Right ventricle myocardium inferior (tissue), 1 donor: ENCODE results near the gene GNB3. TPM values are rescaled to one million over a fixed set of nuclear protein-coding genes. Genes with fewer than 3 reads are reported as not detected.
"Not testable (repeated sequence)": the region's sequence is repeated elsewhere in the genome, so short reads cannot be mapped to it uniquely, and the experiment has no call there.

Experiments
- ATAC-seq: fragments of 200-7000 bp; cut with Tn5 transposase; one replicate; pipeline ENCODE4 v1.9.1; 2020; ENCODE audit warnings: mild to moderate bottlenecking, moderate library complexity
- DNase-seq: peaks from one replicate; pipeline ENCODE4 v3.0.0; 2021; ENCODE audit errors: missing footprints
- intact Hi-C: fragments of 100-400 bp; cut with DNase I; formaldehyde crosslinking; loops from one replicate; pipeline ENCODE4 v1.11.0; 2022
- total RNA-seq: library from RNA; stranded (reverse); fragmentation: NEBNext Ultra II Directional; extraction: Animal tissue kit (Norgen Biotek cat#: 25700); gene quantifications from one replicate; pipeline ENCODE4 v1.2.1, GENCODE V29; 2021
- donor health status: DM: no; HTN: yes; CAD: no; lungs with severe emphysema.

GNB3 gene
- total RNA-seq, 1 donor from 2014 or later: 4.0 TPM

GRCh38 chr12:6889775-6890573 lies 49.2 kb downstream of the GNB3 start:
- not testable (repeated sequence) for ATAC-seq, DNase-seq
- intact Hi-C loops: loop anchor here (2.0 kb wide), 1 partner anchor 17 kb away; the partner anchor contains the start of gene SPSB2

- ATAC-seq (peak; percentile 97), DNase-seq (peak; percentile 99)
- intact Hi-C loops: loop anchor here (2.0 kb wide), 1 partner anchor 18 kb away; the partner anchor contains the start of gene SPSB2
Measured at GRCh38 chr12:6890789-6891645, 50.3 kb downstream of the GNB3 start.

- peak; percentile 2 for ATAC-seq
- intact Hi-C loops: loop anchor here (2.0 kb wide), 1 partner anchor 19 kb away; the partner anchor contains the start of gene SPSB2
- no peak for DNase-seq
Measured at GRCh38 chr12:6891646-6892001, 50.9 kb downstream of the GNB3 start.

- DNase-seq, ATAC-seq, intact Hi-C loops: not testable (repeated sequence)
Measured at GRCh38 chr12:6892683-6893082, 52.0 kb downstream of the GNB3 start.

GRCh38 chr12:6894321-6894720 lies 53.6 kb downstream of the GNB3 start:
- ATAC-seq: no peak

More at GRCh38 chr12:6894321-6894720, 53.6 kb downstream of the GNB3 start:
- intact Hi-C loops: no loop called here
- DNase-seq: no peak

Other genes with a start within 250 kb of the GNB3 start
- 165 TPM for gene CHD4, start 233.5 kb upstream of the GNB3 start, total RNA-seq
- gene LPAR5, start 205.0 kb upstream of the GNB3 start, total RNA-seq: 7.5 TPM
- 1.2 TPM for gene ACRBP, start 193.5 kb upstream of the GNB3 start, total RNA-seq
- gene ING4, start 177.8 kb upstream of the GNB3 start, total RNA-seq: 21.1 TPM
- 26.0 TPM for gene ZNF384, start 151.6 kb upstream of the GNB3 start, total RNA-seq
- 0.27 TPM for gene PIANP, start 140.1 kb upstream of the GNB3 start, total RNA-seq
- 83.1 TPM for gene COPS7A, start 116.9 kb upstream of the GNB3 start, total RNA-seq
- 156 TPM for gene MLF2, start 87.8 kb upstream of the GNB3 start, total RNA-seq
- 152 TPM for gene PTMS, start 74.6 kb upstream of the GNB3 start, total RNA-seq
- gene LAG3, start 68.4 kb upstream of the GNB3 start, total RNA-seq: 0.24 TPM
- 13.4 TPM for gene CD4, start 51.4 kb upstream of the GNB3 start, total RNA-seq
- 7.8 TPM for gene GPR162, start 19.1 kb upstream of the GNB3 start, total RNA-seq
- 10.3 TPM for gene P3H3, start 12.5 kb upstream of the GNB3 start, total RNA-seq
- gene CDCA3, start 10.4 kb downstream of the GNB3 start, total RNA-seq: 1.2 TPM
- 62.0 TPM for gene USP5, start 11.2 kb downstream of the GNB3 start, total RNA-seq
- gene TPI1, start 26.6 kb downstream of the GNB3 start, total RNA-seq: 832 TPM
- 3.0 TPM for gene SPSB2, start 32.4 kb downstream of the GNB3 start, total RNA-seq
- 9.4 TPM for gene LRRC23, start 63.9 kb downstream of the GNB3 start, total RNA-seq
- 10.2 TPM for gene ENO2, start 73.7 kb downstream of the GNB3 start, total RNA-seq
- gene ATN1, start 87.0 kb downstream of the GNB3 start, total RNA-seq: 78.9 TPM
- gene RNU7-1, start 102.9 kb downstream of the GNB3 start, total RNA-seq: not detected
- gene C12orf57, start 103.1 kb downstream of the GNB3 start, total RNA-seq: 250 TPM
- 9.1 TPM for gene PTPN6, start 110.4 kb downstream of the GNB3 start, total RNA-seq
- 149 TPM for gene PHB2, start 129.7 kb downstream of the GNB3 start, total RNA-seq
- gene EMG1, start 130.0 kb downstream of the GNB3 start, total RNA-seq: 42.9 TPM
- 54.7 TPM for gene LPCAT3, start 177.6 kb downstream of the GNB3 start, total RNA-seq
- 153 TPM for gene C1S, start 219.8 kb downstream of the GNB3 start, total RNA-seq